AG04449 (cell line): ENCODE results near the gene SLC39A13.

Experiments used
- CTCF ChIA-PET: fragments of 350-600 bp; formaldehyde crosslinking; extraction: SDS; loops from one replicate; lab custom pipeline; 2021; ENCODE audit warnings: antibody characterized with exemption; lab: Yijun Ruan, JAX
- POLR2A ChIA-PET: fragments of 400-600, 350-600 bp; formaldehyde crosslinking; extraction: SDS; loops from one replicate; lab custom pipeline; 2020; ENCODE audit warnings: antibody characterized with exemption, inconsistent platforms; lab: Yijun Ruan, JAX
- DNase-seq: peaks from one replicate; pipeline ENCODE4 v3.0.0-alpha.2; 2010; ENCODE audit warnings: low read depth, low spot score
- H3K4me3 ChIP-seq: 2 replicates; pipeline ENCODE4 v1.5.1; 2011; ENCODE audit warnings: low read depth, mild to moderate bottlenecking, control low read depth, low read length
- CTCF ChIP-seq: IDR thresholded peaks from one replicate; pipeline ENCODE4 v1.5.1; 2011; ENCODE audit warnings: mild to moderate bottlenecking, moderate library complexity, low read length, control low read depth, inconsistent platforms; ENCODE audit not compliant: insufficient read depth; ENCODE audit errors: missing control alignments

The SLC39A13 gene

DNA sequence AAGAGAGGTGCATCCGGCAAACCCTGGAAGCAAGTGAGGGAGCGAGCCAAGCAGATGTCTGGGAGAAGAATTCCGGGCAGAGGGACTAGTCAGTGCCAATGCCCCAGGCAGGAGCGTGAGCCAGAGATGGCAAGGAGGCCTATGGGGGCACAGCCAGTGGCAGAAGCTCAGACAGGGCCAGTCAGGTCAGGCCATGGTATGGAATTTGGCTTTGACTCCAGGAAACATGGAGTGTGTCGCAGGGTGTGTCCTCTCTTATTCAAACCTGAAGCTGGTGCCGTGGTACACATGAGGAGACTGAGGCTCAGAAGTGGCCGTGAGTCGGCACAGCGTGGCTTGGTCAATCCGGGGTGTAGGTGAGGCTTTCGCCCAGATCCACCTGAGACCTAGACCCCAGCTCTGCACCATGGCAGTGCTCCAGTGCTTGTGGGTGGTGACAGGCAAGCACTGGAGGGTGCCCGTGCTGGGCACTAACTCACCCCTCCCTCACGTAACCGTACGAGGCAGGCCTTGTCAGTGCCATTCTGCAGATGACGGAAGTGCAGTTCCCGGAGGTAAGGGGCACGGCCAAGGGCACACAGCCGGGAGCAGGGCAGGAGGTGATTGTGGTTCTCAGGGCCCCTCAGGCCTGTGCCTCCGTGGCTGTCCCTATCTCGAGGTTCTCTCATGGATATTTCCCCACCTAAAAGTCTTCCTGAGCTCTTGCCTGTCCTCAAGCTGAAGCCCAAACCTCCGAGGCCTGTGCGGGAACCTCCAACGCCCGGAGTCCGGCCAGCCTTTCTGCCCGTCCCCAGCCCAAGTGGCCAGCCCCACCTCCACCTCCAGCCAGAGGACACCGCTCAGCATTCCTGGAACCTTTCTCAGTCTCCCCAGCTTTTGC, 19.5 kb upstream of the SLC39A13 start:
- H3K4me3 ChIP-seq: no peak overlapping the region
- CTCF ChIA-PET: interaction anchor here (0.9 to 8.3 kb wide), 7 partner anchors 13 to 30 kb away, joined by 3 to 123 read pairs (median 6); no protein-coding TSS in a partner anchor
- no peak for DNase-seq
- no peak for TF ChIP-seq CTCF
- POLR2A ChIA-PET: no interaction called here

GRCh38 chr11:47389577-47390421, 18.6 kb upstream of the SLC39A13 start:
- POLR2A ChIA-PET: interaction anchor here (1.3 kb wide), 1 partner anchor 10 kb away, joined by 3 read pairs; no protein-coding TSS in a partner anchor
- H3K4me3 ChIP-seq: no peak overlapping the region
- TF ChIP-seq CTCF: no peak
- CTCF ChIA-PET: interaction anchor here (0.9 to 8.3 kb wide), 5 partner anchors 17 to 31 kb away, joined by 3 to 123 read pairs (median 7); no protein-coding TSS in a partner anchor
- no peak for DNase-seq

GRCh38 chr11:47390422-47390760, 18.0 kb upstream of the SLC39A13 start:
- POLR2A ChIA-PET: interaction anchor here (1.3 kb wide), 1 partner anchor 10 kb away, joined by 3 read pairs; no protein-coding TSS in a partner anchor
- H3K4me3 ChIP-seq: no peak overlapping the region
- no peak for TF ChIP-seq CTCF
- DNase-seq: no peak
- CTCF ChIA-PET: interaction anchor here (2.7 to 8.3 kb wide), 3 partner anchors 17 to 22 kb away, joined by 7 to 123 read pairs (median 35); no protein-coding TSS in a partner anchor

GRCh38 chr11:47391077-47391583, 17.3 kb upstream of the SLC39A13 start:
- ChIA-PET CTCF (interaction anchor here (1.1 to 8.3 kb wide), 6 partner anchors 12 to 36 kb away, joined by 3 to 123 read pairs (median 6); partner anchors contain the start of gene SPI1), POLR2A (interaction anchor here (1.3 kb wide), 1 partner anchor 9 kb away, joined by 3 read pairs; no protein-coding TSS in a partner anchor)
- H3K4me3 ChIP-seq: no peak overlapping the region
- TF ChIP-seq CTCF: no peak
- no peak for DNase-seq

GRCh38 chr11:47391711-47392432, 16.5 kb upstream of the SLC39A13 start:
- no peak overlapping the region for H3K4me3 ChIP-seq
- no peak for DNase-seq
- ChIA-PET CTCF (interaction anchor here (0.7 to 8.3 kb wide), 8 partner anchors 11 to 37 kb away, joined by 3 to 123 read pairs (median 6); partner anchors contain the start of gene SPI1), POLR2A (interaction anchor here (0.6 kb wide), 1 partner anchor 14 kb away, joined by 3 read pairs; no protein-coding TSS in a partner anchor)
- TF ChIP-seq CTCF: no peak
